ENCODE results near the gene ADAM11.

ADAM11 gene

GRCh38 chr17:44830359-44831288 is 71.8 kb downstream of the ADAM11 start:
- H3K9ac ChIP-seq (ENCODE audit: low read length), result peak overlapping the region; percentile 95
- H3K4me1 ChIP-seq (ENCODE audit: control insufficient read depth, low read depth, low read length), result peaks cover 21% of the 10 kb centered on the region
- no peaks in the 10 kb centered on the region for H3K9me3 ChIP-seq (ENCODE audit: control insufficient read depth, low read depth, low read length)
- H3K36me3 ChIP-seq (ENCODE audit: control insufficient read depth, low read depth, low read length), result no peaks in the 10 kb centered on the region
- no peaks in the 10 kb centered on the region for H3K27me3 ChIP-seq (ENCODE audit: control insufficient read depth, insufficient read depth, low read length)
- H3K4me3 ChIP-seq (ENCODE audit: low read length), result peak overlapping the region; percentile 73
- H3K27ac ChIP-seq (ENCODE audit: low read length), result no peak overlapping the region

GRCh38 chr17:44831371-44831770 is 72.6 kb downstream of the ADAM11 start:
- Histone ChIP-seq H3K9me3 (ENCODE audit: control insufficient read depth, low read depth, low read length) (no peaks in the 10 kb centered on the region), H3K27me3 (ENCODE audit: control insufficient read depth, insufficient read depth, low read length) (no peaks in the 10 kb centered on the region), H3K4me1 (ENCODE audit: control insufficient read depth, low read depth, low read length) (peaks cover 21% of the 10 kb centered on the region), H3K36me3 (ENCODE audit: control insufficient read depth, low read depth, low read length) (no peaks in the 10 kb centered on the region), H3K4me3 (ENCODE audit: low read length) (peak overlapping the region; percentile 73), H3K27ac (ENCODE audit: low read length) (no peak overlapping the region), H3K9ac (ENCODE audit: low read length) (peak overlapping the region; percentile 95)

All from iPS-18a (cell line).